Adipose tissue (tissue), 3 donors: ENCODE results near the gene LCORL. TPM values are rescaled to one million over a fixed set of nuclear protein-coding genes. Genes with fewer than 3 reads are reported as not detected.
"Not testable (repeated sequence)": the region's sequence is repeated elsewhere in the genome, so short reads cannot be mapped to it uniquely, and the experiment has no call there.

Experiments used
- H3K27ac ChIP-seq: one replicate; pipeline ENCODE4 v1.5.1; 2013; ENCODE audit warnings: low read depth, low read length
- WGBS, 3 donors: extraction: QIAGEN DNeasy Blood & Tissue Kit; methylation state at CpG; one replicate each; pipeline ENCODE4 v1.1.7; 2013; 5-methylcytosine and 5-hydroxymethylcytosine counted together
- polyA plus RNA-seq, 3 donors: library from polyadenylated mRNA; stranded (reverse); fragments of 200-250 nt; gene quantifications; one replicate each; pipeline ENCODE4 v1.2.3, GENCODE V29; 2013
- donor health status: healthy with polysubstance abuse.
- donor health status: Bipolar disorder and iron deficiency.
- donor health status: healthy.

Gene LCORL
- polyA plus RNA-seq, 3 donors: 1.2 to 1.9 (median 1.6) TPM

DNA sequence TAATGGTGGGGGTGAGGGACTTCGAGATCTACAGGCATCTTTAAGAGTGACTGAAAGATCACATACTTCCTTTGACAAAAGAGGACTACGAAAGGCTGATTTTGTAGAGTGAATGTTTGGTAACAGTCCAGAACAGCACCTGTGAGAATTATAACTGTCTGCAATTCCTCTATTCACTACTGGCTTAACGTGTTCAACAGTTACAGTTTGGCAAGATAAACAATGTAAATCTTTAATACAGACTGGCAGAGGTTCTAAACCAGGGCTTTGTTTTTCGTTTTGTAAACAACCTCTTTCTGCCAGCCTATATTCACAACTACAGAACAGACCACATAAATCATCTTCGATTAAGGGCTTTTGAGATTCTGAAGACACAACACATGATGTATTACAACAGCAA lies 143.9 kb downstream of the LCORL start:
- H3K27ac ChIP-seq: no peak overlapping the region
- 47 to 88% (median 84%) methylated on average over 5 of the region's 5 CpGs for WGBS, 3 donors

DNA sequence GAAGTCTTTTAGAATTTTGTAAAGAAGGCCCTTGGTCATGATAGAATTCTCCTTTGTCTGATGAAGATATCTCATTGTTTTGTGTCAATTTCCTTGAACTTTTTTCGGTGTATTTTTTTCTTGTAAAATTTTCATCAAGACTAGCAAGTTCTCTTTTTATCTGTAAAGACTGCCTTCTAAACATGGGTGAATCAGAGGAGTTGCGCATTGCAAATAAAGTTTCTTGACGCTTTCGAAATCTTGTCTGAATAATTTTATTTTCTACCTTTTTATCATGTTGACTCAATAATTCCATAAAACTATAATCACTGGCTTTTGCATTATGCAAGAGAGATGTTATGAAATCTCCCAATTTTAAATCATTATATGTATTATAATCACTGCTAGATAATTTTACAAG lies 144.6 kb downstream of the LCORL start:
- WGBS, 3 donors: 95 to 98% (median 97%) methylated on average over 4 of the region's 4 CpGs

DNA sequence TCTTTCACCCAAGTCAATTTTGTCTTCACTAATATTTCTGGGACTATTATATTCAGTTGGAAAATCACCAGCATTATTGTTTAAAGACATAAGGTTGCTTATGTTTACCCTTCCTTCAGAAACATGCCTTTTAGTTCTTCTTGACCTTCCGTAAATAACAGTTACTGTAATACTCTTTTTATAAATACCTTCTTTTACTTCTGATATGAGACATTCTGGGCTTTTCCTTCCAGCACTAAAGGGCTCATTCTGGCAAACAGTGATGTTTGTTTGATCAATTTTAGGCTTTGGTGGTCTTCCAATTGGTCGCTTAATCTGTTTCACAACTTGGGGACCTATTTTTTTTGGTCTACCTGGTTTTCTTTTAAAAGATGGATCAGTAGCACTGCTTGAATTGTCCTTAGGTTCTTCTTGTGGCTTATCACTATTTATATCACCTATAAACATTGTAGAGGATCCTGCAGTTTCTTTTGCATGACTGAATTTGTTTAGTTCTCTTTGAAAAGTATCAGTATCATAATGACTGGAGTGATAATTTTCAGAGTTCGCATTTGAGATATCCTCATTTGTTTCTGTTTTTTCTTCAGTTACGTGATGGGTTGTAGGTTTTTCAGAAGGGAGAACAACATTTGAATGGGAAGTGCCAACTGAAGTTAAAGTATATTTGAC lies 146.0 kb downstream of the LCORL start:
- 94 to 97% (median 97%) methylated on average over 4 of the region's 4 CpGs for WGBS, 3 donors

More for the DNA sequence above, 144.6 kb downstream of the LCORL start:
- no peak overlapping the region for H3K27ac ChIP-seq

DNA sequence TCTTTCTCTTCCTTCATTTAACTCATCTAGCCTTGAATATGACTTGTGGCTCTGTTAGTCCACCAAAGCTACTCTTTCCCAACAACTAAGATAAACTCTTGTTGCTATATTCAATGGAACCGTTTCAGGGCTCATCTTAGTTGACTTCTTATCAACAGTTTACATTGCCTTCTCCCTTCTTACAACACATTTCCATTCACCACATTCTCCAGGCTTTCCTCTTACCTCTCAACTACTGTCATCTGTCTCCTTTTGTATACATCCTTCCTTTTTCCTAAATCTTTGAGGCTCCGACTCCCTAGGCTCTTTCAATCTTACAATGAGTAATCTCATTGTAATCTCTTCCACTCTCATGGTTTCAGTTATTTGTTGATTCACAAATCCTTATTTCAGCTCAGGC lies 152.2 kb downstream of the LCORL start:
- 72 to 85% (median 82%) methylated on average over 2 of the region's 2 CpGs for WGBS, 3 donors
- H3K27ac ChIP-seq: no peak overlapping the region

More for the DNA sequence above, 146.0 kb downstream of the LCORL start:
- no peak overlapping the region for H3K27ac ChIP-seq

DNA sequence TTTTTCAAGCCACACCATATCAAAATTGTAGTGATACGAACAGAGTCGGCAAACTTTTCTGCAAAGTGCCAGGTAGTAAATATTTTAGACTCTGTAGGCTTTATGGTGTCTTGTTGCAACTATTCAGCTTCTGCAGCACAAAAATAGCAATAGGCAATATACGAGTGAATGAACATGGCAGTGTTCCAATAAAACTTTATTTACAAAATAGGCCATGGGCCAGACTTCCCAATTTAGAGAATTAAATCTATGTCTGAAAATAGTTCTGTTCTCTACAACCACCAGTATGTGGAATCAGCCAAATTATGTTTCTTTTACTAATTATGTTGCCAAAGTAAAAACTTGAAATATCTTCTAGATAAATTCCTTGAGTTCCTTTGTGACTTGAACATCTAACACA lies 154.3 kb downstream of the LCORL start:
- 41 to 84% (median 82%) methylated on average over 3 of the region's 3 CpGs for WGBS, 3 donors
- no peak overlapping the region for H3K27ac ChIP-seq

DNA sequence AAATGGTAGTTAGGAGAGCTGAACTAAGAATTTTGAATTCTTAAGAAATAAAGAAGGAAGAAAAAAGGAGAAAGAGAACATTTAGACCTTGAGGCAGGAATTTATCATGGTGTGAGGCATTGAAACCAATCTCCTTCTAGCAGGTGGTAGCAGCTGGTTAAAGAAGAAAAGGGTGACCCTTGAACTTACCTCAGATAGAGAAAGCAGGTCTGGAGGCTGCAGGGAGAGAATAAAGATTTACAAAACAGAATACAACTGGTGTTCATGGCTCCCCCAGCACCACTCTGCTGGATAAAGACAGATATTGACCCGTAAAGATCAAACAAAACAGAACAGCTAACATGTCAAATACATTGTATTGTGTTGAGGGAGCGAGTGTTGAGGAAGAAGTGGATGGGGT lies 154.7 kb downstream of the LCORL start:
- H3K27ac ChIP-seq: no peak overlapping the region
- 25 to 90% (median 88%) methylated on average over 2 of the region's 2 CpGs for WGBS, 3 donors

DNA sequence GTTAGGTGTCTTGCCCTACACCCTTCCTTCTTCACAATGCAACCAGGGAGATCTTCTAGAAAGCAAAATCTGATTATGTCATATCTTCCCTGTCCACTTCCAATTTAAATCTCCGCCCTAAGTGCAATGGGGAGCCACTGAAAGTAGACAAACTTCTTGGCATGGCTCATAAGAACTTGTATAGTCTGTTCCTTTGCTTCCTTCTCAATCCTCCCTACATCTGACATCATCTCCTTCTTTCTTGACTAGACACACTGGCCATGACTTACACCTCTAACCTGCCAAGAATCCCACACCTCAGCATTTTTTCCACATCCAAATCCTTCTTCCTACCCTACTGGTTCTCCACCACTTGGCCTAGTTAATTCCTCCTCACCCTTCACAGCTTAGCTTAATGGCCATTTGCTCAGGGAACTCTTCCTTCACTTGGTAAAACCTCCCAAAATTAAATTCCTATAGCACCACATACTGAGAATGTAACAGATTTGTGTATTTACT lies 155.6 kb downstream of the LCORL start:
- 88 to 100% (median 98%) methylated on average over 1 of the region's 1 CpG for WGBS, 3 donors
- no peak overlapping the region for H3K27ac ChIP-seq

DNA sequence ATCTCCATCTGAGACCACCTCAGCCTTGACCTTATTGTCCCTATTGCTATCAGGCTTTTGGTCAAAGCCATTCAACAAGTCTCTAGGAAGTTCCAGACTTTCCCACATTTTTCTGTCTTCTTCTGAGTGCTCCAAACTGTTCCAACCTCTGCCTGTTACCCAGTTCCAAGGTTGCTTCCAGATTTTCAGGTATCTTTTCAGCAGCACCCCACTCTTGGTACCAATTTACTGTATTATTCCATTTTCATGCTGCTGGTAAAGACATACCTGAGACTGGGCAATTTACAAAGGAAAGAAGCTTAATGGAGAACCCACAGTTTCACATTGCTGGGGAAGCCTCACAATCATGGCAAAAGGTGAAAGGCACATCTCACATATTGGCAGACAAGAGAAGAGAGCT lies 159.6 kb downstream of the LCORL start:
- not testable (repeated sequence) for H3K27ac ChIP-seq

DNA sequence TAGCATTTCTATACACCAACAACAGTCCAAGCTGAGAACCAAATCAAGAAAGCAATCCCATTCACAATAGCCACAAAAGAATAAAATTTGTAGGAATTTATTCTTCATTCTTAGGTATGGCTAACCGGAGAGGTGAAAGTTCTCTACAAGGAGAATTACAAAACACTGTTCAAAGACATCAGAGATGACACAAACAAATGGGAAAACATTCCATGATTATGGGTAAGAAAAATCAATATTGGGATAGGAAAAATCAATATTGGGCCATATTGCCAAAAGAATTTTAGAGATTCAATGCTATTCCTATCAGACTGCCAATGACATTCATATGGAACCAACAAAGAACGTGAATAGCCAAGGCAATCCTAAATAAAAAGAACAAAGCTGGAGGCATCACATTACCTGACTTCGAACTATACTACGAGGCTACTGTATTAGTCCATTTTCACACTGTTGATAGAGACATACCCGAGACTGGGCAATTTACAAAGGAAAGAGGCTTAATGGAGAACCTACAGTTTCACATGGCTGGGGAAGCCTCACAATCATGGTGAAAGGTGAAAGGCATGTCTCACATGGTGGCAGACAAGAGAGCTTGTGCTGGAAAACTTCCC lies 161.7 kb downstream of the LCORL start:
- 86 to 97% (median 97%) methylated on average over 5 of the region's 5 CpGs for WGBS, 3 donors

DNA sequence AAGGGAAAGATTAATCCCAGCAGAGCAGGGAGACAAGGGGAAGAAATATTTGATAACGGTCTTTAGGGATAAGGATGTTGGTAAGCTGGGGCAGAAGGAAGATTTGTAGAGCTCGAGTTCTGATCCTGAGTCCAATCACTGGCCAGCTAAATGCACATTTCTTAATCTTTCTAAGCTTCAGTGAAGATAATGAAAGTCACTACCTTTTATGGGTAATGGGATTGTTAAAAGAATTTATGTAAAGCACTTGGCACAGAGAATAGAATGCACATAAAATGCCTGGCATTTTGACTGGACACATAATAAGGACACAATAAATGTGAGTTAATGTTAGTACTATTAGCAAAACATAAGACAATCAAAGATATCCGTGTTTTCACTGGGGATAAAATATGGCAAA lies 167.5 kb downstream of the LCORL start:
- WGBS, 3 donors: 72 to 92% (median 91%) methylated on average over 3 of the region's 3 CpGs

More for the DNA sequence above, 161.7 kb downstream of the LCORL start:
- no peak overlapping the region for H3K27ac ChIP-seq

DNA sequence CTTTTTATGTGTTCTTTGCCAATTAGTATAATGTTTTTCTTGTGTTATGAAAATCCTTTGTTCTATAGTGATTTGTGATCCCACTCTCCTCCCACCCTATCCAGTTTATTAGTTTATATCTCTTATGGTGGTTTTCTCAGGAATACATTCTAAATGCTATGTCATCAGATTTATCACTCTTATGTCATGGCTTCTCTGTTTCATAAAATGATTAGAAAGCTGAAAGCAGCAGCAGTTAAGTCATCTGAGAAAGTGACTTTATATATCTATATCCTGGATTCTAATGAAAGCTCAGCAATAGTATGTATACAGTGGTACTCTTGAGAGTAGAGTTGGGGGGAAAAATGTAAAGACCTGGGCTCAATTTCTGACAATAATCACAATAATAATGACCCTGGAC lies 169.6 kb downstream of the LCORL start:
- no peak overlapping the region for H3K27ac ChIP-seq

More for the DNA sequence above, 167.5 kb downstream of the LCORL start:
- no peak overlapping the region for H3K27ac ChIP-seq

DNA sequence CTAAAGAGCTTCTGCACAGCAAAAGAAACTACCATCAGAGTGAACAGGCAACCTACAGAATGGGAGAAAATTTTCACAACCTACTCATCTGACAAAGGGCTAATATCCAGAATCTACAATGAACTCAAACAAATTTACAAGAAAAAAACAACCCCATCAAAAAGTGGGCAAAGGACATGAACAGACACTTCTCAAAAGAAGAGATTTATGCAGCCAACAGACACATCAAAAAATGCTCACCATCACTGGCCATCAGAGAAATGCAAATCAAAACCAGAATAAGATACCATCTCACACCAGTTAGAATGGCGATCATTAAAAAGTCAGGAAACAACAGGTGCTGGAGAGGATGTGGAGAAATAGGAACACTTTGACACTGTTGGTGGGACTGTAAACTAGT lies 171.3 kb downstream of the LCORL start:
- H3K27ac ChIP-seq: not testable (repeated sequence)
- 92 to 100% (median 96%) methylated on average over 1 of the region's 1 CpG for WGBS, 3 donors

DNA sequence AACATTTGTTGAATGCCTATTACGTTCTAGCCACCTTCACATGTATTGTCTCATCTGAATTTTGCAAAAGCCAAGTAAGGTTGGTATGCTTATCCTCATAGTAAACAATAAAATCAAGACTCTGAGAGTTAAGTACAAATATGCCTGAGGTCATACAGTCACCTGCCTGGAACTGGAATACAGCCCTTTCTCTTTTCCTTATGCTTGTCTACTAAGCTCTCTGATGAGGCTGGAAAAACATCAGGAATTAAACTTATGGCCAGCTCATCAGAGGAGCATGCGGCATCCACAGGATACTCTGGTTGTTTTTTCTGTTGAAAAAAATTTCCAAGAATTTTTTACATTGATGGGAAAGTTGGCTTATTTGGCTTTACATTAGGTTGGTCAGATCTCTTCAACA lies 175.3 kb downstream of the LCORL start:
- H3K27ac ChIP-seq: no peak overlapping the region
- 88 to 94% (median 90%) methylated on average over 2 of the region's 2 CpGs for WGBS, 3 donors

DNA sequence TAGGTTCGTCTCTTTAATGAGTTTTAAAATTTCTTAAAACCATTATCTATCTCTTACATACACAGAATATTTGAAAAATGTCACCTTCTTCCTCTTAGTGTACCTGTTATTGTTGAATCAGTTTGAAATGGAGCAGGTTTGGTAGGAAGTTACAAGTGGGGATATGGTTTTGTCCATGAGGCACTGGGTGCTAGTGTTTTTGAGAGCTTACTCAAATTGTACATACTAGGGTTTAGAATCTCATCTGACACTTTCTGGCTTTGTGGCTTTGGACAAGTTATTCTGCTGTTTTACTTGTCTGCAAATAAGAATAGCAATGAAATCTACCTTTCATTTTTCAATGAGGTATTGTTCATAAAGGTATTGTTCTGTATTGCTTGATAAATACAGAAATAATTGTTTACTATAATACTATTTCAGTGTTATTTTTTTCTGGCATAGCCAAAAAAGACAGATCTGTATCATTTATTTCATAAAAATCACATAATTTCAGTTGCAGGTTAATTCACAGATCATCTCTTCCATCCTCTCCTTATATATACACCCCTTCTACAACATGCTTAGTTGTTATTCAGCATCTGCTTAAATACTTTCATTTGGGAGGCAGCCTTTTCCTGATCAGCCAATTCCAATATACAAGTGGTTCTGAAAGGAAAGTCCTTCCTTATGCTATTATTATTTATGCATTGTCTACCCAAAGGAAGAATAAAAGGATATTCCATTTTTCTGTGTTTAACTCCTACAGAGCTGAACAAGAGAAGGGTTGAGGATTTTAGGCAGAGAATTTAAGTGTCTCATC lies 197.5 kb downstream of the LCORL start:
- 84 to 91% (median 87%) methylated on average over 1 of the region's 1 CpG for WGBS, 3 donors
- H3K27ac ChIP-seq: no peak overlapping the region

DNA sequence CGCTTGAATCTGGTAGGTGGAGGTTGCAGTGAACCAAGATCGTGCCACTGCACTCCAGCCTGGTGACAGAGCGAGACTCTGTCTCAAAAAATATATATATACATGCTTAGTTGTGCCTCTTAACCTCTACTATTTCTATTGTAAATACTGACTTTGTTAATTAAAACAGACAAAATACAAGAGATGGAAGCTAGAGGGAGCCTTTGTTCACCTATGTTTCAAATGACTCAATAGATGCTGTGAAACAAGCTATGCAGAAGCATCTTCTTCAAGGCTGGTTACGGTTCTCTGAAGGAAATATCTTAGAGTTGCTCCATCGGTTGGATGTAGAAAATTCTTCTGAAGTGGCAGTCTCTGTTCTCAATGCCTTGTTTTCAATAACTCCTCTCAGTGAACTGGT lies 204.5 kb downstream of the LCORL start:
- 49 to 61% (median 52%) methylated on average over 5 of the region's 5 CpGs for WGBS, 3 donors

DNA sequence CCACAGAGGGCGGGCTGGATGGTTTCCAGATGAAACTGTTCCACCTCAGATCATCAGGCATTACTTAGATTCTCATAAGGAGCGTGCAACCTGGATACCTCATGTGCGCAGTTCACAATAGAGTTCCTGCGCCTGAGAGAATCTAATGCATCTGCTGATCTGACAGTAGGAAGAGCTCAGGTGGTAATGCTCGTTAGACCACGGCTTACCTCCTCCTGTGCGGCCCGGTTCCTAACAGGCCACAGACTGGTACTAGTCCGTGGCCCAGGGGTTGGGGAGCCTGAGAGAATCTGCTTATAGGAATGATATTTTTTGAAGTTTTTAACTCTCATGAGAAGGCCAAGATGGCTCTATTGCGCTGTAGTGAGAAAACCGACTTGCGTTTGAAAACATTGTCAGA lies 205.4 kb downstream of the LCORL start:
- WGBS, 3 donors: 97% methylated on average over 12 of the region's 12 CpGs
- no peak overlapping the region for H3K27ac ChIP-seq

More for the DNA sequence above, 204.5 kb downstream of the LCORL start:
- no peak overlapping the region for H3K27ac ChIP-seq

DNA sequence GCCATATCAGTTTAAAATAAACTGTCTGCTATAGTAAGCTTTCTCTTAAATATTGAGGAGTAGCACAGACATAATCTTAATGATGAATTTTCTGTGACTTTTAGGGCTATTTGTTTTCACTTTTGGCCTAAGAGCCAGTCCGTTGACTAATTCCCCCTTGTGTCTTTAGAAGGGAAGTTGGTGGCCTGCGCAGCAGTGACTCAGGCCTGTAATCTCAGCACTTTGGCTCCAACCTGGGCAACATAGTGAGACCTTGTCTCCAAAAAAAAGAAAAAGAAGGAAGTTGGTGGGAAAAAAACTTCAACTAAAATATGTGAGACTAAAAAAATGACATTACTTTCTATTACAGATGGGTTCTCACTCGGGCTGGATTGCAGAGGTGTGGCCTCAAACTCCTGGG lies 207.4 kb downstream of the LCORL start:
- WGBS, 3 donors: 56 to 85% (median 59%) methylated on average over 3 of the region's 3 CpGs
- no peak overlapping the region for H3K27ac ChIP-seq

DNA sequence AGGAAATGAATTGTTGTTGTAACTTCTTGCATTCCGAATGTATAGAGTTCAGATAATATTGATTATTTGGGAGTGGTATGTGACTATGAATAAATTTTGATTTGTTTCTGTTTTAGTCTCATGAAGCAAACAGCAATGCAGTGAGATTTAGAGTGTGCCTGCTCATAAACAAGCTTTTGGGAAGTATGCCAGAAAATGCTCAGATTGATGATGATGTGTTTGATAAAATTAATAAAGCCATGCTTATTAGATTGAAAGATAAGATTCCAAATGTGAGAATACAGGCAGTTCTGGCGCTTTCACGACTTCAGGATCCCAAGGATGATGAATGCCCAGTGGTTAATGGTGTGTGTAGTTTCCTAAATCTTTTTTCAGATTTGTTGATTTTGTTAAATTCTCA lies 208.8 kb downstream of the LCORL start:
- 55 to 80% (median 77%) methylated on average over 3 of the region's 3 CpGs for WGBS, 3 donors
- H3K27ac ChIP-seq: no peak overlapping the region

DNA sequence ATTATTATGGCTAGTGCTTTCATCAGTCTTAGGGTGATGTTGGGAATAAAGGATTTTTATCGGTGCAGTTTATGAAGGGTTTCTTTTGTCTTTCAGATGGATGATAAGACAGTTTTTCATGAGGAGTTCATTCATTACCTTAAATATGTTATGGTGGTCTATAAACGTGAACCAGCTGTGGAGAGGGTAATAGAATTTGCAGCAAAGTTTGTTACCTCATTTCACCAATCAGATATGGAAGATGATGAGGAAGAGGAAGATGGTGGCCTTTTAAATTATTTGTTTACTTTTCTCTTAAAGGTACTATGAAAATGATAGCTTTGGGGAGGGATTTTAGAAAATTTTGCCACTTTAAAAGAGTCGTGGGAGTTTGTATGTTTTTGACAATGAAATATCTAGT lies 209.4 kb downstream of the LCORL start:
- WGBS, 3 donors: 16 to 25% (median 22%) methylated on average over 3 of the region's 3 CpGs
- no peak overlapping the region for H3K27ac ChIP-seq
